ENCODE data around the gene TNFRSF25.
"Not testable (repeated sequence)": the region's sequence is repeated elsewhere in the genome, so short reads cannot be mapped to it uniquely, and the experiment has no call there.

The TNFRSF25 gene

GRCh38 chr1:6429660-6430411, 36.1 kb downstream of the TNFRSF25 start:
- DNase-seq, result not testable (repeated sequence)

DNA sequence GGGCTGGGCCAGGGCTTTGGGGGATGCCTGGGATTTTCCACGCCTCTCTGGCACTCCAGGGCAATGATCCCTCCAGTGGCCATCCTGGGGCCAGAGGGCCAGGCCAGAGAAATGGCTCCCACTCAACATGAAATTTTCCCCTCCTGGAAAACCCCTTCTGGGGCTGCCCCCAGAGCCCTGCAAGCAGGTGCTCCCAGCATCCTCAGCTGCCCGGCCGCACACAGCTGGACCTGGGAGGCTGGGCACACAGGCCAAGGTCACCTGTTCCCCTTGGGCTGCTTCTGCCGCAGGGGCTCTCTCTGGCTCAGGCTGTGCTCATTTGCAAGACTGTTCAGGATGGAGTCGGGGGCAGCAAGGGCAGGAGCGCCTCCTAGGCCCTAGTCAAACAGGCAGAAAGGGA, 37.5 kb downstream of the TNFRSF25 start:
- not testable (repeated sequence) for DNase-seq

GRCh38 chr1:6427441-6428390, 38.3 kb downstream of the TNFRSF25 start:
- DNase-seq, result no peak

DNA sequence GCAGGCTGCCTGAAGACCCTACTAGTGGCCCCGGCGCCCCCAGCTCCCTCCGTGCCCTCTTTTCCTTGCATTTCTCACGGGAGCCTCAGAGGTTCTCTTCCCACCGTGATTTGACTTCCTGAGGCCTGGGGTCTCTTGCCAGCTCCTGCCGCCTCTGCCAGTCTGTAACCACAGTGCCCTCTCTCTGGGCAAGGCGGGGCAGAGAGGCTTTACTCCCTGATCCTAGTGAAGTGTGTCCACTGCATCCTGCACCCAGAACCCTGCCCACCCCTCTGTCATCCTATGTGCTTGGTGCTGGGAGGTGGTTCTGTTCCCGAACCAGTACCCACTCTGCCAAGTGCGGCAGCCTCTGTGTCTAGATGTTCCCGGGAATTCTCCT, 39.0 kb downstream of the TNFRSF25 start:
- no peak for DNase-seq

DNA sequence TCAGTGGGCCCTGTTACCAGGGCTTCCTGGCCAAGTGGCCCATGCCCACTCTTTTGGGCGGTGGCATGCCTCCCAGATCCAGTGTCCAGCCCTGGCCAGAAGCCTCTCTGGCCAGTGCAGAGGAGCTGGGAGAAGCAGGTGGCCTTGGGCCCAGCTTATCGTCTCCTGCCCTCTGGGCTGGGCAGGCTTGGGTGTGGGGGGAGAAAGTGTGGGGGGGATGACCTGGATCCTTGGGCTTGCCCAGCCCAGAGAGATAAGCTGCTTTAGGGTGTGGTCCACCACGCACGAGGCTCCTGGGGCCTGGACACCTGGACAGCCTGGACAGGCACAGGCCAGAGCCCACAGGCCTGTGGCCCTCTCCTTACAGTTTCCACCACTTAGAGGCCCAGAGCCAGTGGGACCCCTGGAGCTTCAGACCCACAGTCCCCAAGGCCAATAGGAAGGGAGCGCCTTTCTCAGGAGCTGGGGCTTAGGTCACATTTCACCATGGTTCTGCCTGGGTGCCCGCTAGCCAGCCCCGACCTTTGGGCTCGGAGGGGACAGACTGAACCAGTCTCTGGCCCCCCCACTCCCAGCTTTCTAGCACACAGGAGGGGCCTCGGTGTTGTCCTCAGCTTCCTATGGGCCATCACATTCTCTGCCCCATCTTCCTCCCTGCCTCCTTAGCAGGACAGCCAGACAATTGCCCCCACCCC, 39.5 kb downstream of the TNFRSF25 start:
- no peak for DNase-seq

DNA sequence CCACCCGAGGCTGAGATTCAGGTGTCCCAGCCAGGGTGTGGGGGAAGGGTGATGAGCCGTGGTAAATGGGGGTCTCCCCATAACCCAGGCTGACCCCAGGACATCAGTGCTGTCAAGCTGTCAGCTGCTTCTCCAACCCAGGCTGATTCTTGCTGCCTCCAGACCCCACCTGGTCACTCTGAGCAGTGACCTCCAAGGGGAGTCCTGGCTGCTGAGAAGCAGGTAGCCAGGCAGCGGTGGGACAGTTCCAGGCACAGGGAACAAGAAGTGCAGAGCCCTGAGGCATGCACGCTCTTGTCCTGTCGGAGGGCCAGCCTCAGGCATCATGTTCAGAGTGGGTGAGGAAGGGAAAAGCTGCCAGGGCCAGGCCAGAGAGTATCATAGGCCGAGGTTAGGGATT, 40.3 kb downstream of the TNFRSF25 start:
- DNase-seq, result no peak

GRCh38 chr1:6424619-6425593, 41.1 kb downstream of the TNFRSF25 start, which contains the start of gene ESPN:
TSS of gene ESPN (plus strand) at chr1:6424776. CDS start at chr1:6424956, 180 bp downstream.
- no peak for DNase-seq

GRCh38 chr1:6424000-6424565, 41.9 kb downstream of the TNFRSF25 start:
- DNase-seq, result no peak

DNA sequence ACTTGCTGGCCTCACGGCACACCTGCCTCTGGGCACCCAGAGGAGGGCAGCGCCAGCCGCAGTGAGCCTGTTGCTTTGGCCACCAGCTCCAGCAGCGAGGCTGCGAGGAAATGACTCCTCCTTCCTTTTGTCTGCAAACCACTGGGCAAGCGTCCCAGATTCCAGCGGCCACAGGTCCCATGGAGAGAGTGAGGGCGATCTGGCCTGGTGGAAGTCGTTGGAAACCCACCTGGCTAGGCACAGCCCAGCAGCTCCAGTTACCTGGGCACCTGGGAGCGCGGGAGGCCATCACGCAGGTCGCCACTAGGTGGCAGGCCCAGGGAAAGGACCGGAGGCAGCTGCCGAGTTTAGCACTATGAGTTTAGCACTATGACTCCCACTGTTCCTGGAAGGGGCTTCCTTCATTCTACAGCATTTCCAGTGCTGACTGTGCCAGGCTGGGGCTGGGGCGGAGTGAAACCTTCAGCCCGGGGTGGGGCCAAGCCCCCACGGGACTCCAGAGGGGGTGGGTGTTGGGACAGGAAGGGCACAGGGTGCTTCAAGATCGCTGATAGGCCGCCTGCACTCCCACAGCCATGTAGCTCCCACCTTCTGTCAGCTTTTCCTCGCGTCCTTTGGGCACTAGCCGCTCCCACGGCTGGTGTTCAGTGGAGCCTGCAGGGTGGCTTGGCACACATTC, 42.5 kb downstream of the TNFRSF25 start:
- DNase-seq, result peak; percentile 58 to 75

- no peak for DNase-seq
Observed at GRCh38 chr1:6421266-6421665, 44.7 kb downstream of the TNFRSF25 start.

DNA sequence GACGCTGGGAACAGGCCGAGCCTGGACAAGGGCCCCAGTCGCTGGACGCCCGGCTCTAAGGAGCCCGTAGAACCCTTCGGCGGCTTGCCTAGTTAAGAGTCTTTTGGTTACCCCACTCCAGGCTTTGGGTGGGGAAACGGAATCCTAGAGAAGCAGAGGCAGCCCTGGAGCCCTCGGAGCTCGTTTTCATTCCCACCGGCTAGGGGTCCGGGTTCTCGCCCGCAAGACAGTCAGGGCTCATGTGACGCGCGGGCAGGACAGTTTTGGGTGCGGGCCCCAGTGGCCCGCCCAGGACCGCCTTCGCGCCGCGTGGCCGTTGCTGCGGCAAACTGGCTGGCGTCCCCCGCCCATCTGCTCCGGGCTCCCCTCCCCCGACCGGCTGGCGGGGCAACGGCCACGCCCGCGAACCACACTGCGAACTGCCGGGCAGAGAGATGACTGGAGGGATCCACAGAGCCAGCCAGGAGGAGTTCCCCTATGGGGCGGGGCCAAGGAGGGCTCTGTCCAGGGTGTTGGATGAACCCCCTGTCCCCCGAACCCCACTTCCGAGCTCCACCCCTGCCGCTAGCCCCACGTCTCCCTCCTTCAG, 45.4 kb downstream of the TNFRSF25 start:
- no peak for DNase-seq

DNA sequence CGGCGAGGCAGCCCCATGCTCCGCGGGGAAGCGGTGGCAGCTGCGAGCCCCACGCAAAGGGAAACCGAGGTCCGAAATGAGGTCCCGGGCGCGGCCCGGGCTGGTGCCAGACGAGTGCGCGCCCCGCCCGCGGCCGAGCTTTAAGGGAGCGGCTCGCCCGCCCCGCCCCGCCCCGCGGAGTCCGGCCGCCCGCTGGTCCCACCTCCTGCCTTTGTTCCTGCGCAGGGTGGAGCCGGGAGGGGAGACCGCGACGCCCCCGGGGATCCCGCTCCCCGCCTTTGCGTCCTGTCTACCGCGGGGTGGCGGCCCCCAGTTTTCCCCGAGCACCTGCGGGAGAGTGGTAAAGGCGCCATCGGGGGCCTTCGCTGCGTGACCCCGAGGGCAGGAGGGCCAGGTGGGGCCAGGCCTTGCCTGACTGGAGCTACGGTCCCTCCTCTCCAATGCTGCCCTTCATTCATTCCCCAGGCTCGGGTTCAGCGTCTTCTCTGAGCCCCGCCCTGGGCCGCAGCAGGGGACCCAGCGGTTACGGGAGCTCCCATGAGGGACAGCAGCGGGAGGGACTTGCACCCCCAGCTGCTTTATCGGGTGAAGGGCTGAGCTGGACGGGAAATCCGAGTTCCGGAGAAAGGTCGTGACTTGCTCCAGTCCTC, 46.0 kb downstream of the TNFRSF25 start, which contains the start of gene HES2:
HES2 (minus strand) TSS at position 116 of the 650 bp plus-strand sequence; CDS start at position 17, 99 bp downstream.
- no peak for DNase-seq

GRCh38 chr1:6419397-6419803, 46.6 kb downstream of the TNFRSF25 start:
- no peak for DNase-seq

- DNase-seq, result no peak
Observed at GRCh38 chr1:6418668-6419396, 47.1 kb downstream of the TNFRSF25 start.

DNA sequence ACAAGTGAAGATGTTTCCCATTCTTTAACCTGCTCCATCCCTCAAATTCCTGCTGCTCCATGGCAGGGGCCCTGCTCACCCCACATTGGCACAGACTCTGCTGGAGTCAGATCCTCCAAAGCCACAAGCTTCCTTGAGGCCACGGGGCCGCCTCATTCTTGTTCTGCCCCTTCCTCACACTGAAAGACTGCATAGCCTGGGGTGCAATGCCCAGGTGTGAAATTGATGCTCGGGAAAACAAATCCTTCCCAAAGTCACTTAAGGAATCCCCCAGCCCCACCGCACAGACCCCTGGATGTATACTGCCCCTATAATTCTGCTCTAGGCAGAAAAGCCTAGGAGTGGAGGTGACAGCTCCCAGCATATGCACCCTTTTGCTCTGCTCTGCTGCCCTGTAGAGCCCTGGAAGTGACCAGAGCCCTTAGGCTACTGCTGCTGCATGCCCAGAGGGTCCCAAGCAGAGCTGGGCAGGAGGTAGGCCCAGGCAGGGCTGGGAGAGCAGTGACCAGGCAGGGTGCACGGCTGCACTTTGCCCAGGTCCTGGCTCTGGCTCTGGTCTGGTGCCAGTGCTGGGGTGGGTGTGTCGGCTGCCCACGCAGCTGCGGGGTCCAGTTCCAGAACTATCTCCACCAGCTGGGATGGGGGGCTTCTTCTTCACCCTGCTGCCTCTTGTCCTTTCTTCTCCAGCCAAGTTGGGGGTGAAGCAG, 47.9 kb downstream of the TNFRSF25 start:
- no peak for DNase-seq

DNA sequence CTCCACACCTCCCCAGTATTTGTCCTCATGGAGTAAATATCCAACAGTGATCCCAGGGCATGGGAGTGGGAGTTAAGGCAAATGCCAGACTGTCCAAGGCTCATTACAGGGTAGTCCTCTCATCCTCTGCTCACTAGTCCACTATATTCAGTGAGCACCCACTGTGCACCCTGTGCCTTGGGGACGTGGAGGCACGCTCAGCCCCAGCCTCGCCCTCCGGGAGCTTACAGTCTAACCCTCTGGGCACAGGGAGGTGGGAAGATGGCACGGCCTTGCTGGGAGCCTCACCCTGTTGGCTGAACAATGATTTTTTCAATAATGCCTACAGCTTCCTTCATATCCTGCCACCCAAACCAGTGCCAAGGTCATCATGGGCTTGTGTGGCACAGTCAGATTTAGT, 49.1 kb downstream of the TNFRSF25 start:
- no peak for DNase-seq

DNA sequence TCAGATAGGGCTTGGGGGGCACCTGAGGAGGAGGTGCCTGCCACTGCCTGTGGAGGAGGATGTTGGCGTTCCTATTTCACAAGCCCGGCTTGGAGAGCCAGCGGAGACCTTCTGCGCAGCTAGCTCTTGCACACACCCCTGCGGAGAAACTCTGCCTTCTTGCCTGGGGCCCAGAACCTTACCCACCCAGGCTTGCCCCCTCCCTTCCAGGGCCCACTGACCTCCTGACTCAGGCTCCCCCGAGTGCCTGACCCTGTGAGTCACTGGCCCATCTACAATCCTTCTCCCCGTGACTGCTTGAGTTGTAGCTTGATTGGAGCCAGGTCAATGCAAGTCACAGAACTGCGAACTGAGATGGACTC, 49.7 kb downstream of the TNFRSF25 start:
- no peak for DNase-seq

GRCh38 chr1:6414881-6415626, 50.9 kb downstream of the TNFRSF25 start:
- DNase-seq, result no peak
